ENCODE results near the gene EPHA4. TPM values are rescaled to one million over a fixed set of nuclear protein-coding genes. Genes with fewer than 3 reads are reported as not detected.

The EPHA4 gene
- total RNA-seq, 2 experiments from 2014 or later, result 0.23 TPM; not detected in 1

GRCh38 chr2:221561770-221562169 lies 10.3 kb downstream of the EPHA4 start:
- H3K27ac ChIP-seq (ENCODE audit: low read depth, low read length, poor library complexity, severe bottlenecking), result no peak overlapping the region
- H3K36me3 ChIP-seq (ENCODE audit: insufficient read depth, low read length), result no peaks in the 10 kb centered on the region
- TF ChIP-seq CTCF (conservative IDR thresholded peaks at IDR 0.05; ENCODE audit: low read length) (no peak), EZH2phosphoT487 (IDR thresholded peaks at IDR 0.05; ENCODE audit: borderline replicate concordance, low read depth, low read length) (no peak)
- no peaks in the 10 kb centered on the region for H3K4me1 ChIP-seq (ENCODE audit: insufficient read depth, low read length, poor library complexity, severe bottlenecking)
- H3K4me2 ChIP-seq (ENCODE audit: low read length), result no peak overlapping the region
- intact Hi-C loops (cut with micrococcal nuclease; ENCODE audit: unreplicated experiment), result no loop called here
- ChIA-PET CTCF (ENCODE audit: unreplicated experiment) (no interaction called here), POLR2A (interaction anchor here (0.7 kb wide), 3 partner anchors 25 to 92 kb away, joined by 3 to 4 read pairs (median 3); no protein-coding TSS in a partner anchor)
- no TSS peak for BruUV-seq (replicated peaks)
- no peak overlapping the region for H2AFZ ChIP-seq (ENCODE audit: low read length)
- H4K20me1 ChIP-seq (ENCODE audit: insufficient read depth, low read length), result no peaks in the 10 kb centered on the region
- H3K9me2 ChIP-seq (ENCODE audit: insufficient read depth, low read length), result no peaks in the 10 kb centered on the region
- DNase-seq (ENCODE audit: low spot score), result no peak
- H3K9me3 ChIP-seq (ENCODE audit: low read length), result no peaks in the 10 kb centered on the region
- H3K4me3 ChIP-seq (ENCODE audit: low read depth, low read length, poor library complexity, severe bottlenecking), result no peak overlapping the region
- no peaks in the 10 kb centered on the region for H3K79me2 ChIP-seq (ENCODE audit: insufficient read depth, low read depth, low read length)

- Histone ChIP-seq H3K4me2 (ENCODE audit: low read length) (no peak overlapping the region), H2AFZ (ENCODE audit: low read length) (no peak overlapping the region), H3K36me3 (ENCODE audit: insufficient read depth, low read length) (no peaks in the 10 kb centered on the region), H3K79me2 (ENCODE audit: insufficient read depth, low read depth, low read length) (no peaks in the 10 kb centered on the region), H3K4me1 (ENCODE audit: insufficient read depth, low read length, poor library complexity, severe bottlenecking) (peaks cover 9% of the 10 kb centered on the region), H3K9me3 (ENCODE audit: low read length) (no peaks in the 10 kb centered on the region), H4K20me1 (ENCODE audit: insufficient read depth, low read length) (no peaks in the 10 kb centered on the region), H3K27ac (ENCODE audit: low read depth, low read length, poor library complexity, severe bottlenecking) (no peak overlapping the region), H3K4me3 (ENCODE audit: low read depth, low read length, poor library complexity, severe bottlenecking) (no peak overlapping the region), H3K9me2 (ENCODE audit: insufficient read depth, low read length) (no peaks in the 10 kb centered on the region)
- no TSS peak for BruUV-seq (replicated peaks)
- intact Hi-C loops (cut with micrococcal nuclease; ENCODE audit: unreplicated experiment), result no loop called here
- no peak for DNase-seq (ENCODE audit: low spot score)
- CTCF ChIA-PET (ENCODE audit: unreplicated experiment), result no interaction called here
- POLR2A ChIA-PET, result interaction anchor here (0.5 to 0.8 kb wide), 3 partner anchors 13 to 81 kb away, joined by 3 to 4 read pairs (median 4); no protein-coding TSS in a partner anchor
- TF ChIP-seq EZH2phosphoT487 (IDR thresholded peaks at IDR 0.05; ENCODE audit: borderline replicate concordance, low read depth, low read length) (no peak), CTCF (conservative IDR thresholded peaks at IDR 0.05; ENCODE audit: low read length) (no peak)
Measured at GRCh38 chr2:221559991-221560390, 12.1 kb downstream of the EPHA4 start.

- Histone ChIP-seq H3K4me2 (ENCODE audit: low read length) (no peak overlapping the region), H3K4me1 (ENCODE audit: insufficient read depth, low read length, poor library complexity, severe bottlenecking) (peaks cover 14% of the 10 kb centered on the region), H3K79me2 (ENCODE audit: insufficient read depth, low read depth, low read length) (no peaks in the 10 kb centered on the region), H3K9me3 (ENCODE audit: low read length) (no peaks in the 10 kb centered on the region), H2AFZ (ENCODE audit: low read length) (no peak overlapping the region), H4K20me1 (ENCODE audit: insufficient read depth, low read length) (no peaks in the 10 kb centered on the region), H3K36me3 (ENCODE audit: insufficient read depth, low read length) (no peaks in the 10 kb centered on the region), H3K27ac (ENCODE audit: low read depth, low read length, poor library complexity, severe bottlenecking) (no peak overlapping the region), H3K9me2 (ENCODE audit: insufficient read depth, low read length) (no peaks in the 10 kb centered on the region), H3K4me3 (ENCODE audit: low read depth, low read length, poor library complexity, severe bottlenecking) (no peak overlapping the region)
- intact Hi-C loops (cut with micrococcal nuclease; ENCODE audit: unreplicated experiment), result no loop called here
- CTCF ChIA-PET (ENCODE audit: unreplicated experiment), result no interaction called here
- DNase-seq (ENCODE audit: low spot score), result no peak
- TF ChIP-seq CTCF (conservative IDR thresholded peaks at IDR 0.05; ENCODE audit: low read length), result no peak
- no peak for TF ChIP-seq EZH2phosphoT487 (IDR thresholded peaks at IDR 0.05; ENCODE audit: borderline replicate concordance, low read depth, low read length)
- POLR2A ChIA-PET, result interaction anchor here (0.6 to 0.7 kb wide), 3 partner anchors 287 to 1857 kb away, joined by 3 to 4 read pairs (median 3); no protein-coding TSS in a partner anchor
- no TSS peak for BruUV-seq (replicated peaks)
Measured at GRCh38 chr2:221558107-221558506, 14.0 kb downstream of the EPHA4 start.
